Ishikawa (cell line): ENCODE data around the gene FLT1.

Experiments used
- CEBPB ChIP-seq: IDR thresholded peaks from 2 replicates; pipeline ENCODE4 v1.6.1; 2012
- CREB1 ChIP-seq: IDR thresholded peaks from 2 replicates; pipeline ENCODE4 v1.6.1; 2012; ENCODE audit warnings: low read depth
- EGR1 ChIP-seq: IDR thresholded peaks from 2 replicates; pipeline ENCODE4 v1.6.1; 2012
- EP300 ChIP-seq: IDR thresholded peaks from 2 replicates; pipeline ENCODE4 v1.6.1; 2012; ENCODE audit warnings: borderline replicate concordance
- FOXM1 ChIP-seq: IDR thresholded peaks from 2 replicates; pipeline ENCODE4 v1.6.1; 2012; ENCODE audit warnings: low read depth, borderline replicate concordance
- NFIC ChIP-seq: IDR thresholded peaks from 2 replicates; pipeline ENCODE4 v1.6.1; 2012
- RAD21 ChIP-seq: IDR thresholded peaks from 2 replicates; pipeline ENCODE4 v1.6.1; 2012; ENCODE audit warnings: low read depth
- TAF1 ChIP-seq: IDR thresholded peaks from 2 replicates; pipeline ENCODE4 v1.6.1; 2012; ENCODE audit warnings: low read depth, mild to moderate bottlenecking
- TCF12 ChIP-seq: IDR thresholded peaks from 2 replicates; pipeline ENCODE4 v1.6.1; 2012; ENCODE audit warnings: low read depth
- TEAD4 ChIP-seq: IDR thresholded peaks from 2 replicates; pipeline ENCODE4 v1.6.1; 2012
- YY1 ChIP-seq: IDR thresholded peaks from 2 replicates; pipeline ENCODE4 v1.6.1; 2012; ENCODE audit warnings: low read depth
- ZBTB7A ChIP-seq: IDR thresholded peaks from 2 replicates; pipeline ENCODE4 v1.6.1; 2012; ENCODE audit warnings: low read depth
- TF ChIP-seq, protein P1 (sequence below): IDR thresholded peaks from 2 replicates; pipeline ENCODE4 v1.6.1; 2012
- TF ChIP-seq, protein P2 (sequence below): IDR thresholded peaks from 2 replicates; pipeline ENCODE4 v1.6.1; 2012; ENCODE audit warnings: low read depth, mild to moderate bottlenecking
- TF ChIP-seq, protein P3 (sequence below): IDR thresholded peaks from 2 replicates; pipeline ENCODE4 v1.6.1; 2012

FLT1 gene

DNA sequence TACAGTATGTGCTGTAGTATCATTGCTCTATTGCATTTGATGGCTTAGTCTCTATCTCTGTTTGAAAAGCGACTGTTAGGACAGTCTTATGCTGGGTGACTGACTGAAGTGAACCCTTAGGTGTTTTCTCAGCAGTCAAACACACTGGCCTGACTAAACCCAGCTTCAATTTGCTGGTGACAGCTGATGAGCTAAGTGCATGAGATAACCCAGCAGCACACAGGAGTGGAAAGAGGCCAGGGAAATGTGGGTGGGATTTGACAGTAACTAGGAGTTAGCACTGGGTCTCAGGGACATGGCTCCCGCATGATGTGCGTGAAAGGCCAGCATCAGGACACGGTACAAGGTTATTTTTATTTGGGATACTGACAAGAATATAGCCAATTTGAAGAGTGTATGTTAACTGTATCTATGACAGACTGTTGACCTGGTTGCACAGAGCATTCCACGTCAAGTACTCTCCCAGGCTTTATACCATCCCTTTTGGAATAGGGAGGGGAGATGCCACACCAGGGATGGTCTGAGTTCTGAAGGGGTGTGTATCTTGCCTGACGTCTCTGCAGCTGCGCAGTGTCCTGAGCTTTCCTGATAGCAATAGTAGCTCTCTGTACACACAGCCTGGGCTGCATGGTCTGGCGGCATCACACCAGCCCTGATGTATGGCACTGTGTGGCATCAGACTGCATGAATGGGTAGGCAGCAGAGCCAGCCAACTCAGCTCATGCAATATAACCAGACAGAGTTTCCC, 144.8 kb downstream of the FLT1 start:
- TF ChIP-seq ZBTB7A: no peak
- TF ChIP-seq CREB1: no peak
- TF ChIP-seq, protein P1, sequence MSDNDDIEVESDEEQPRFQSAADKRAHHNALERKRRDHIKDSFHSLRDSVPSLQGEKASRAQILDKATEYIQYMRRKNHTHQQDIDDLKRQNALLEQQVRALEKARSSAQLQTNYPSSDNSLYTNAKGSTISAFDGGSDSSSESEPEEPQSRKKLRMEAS: no peak
- TF ChIP-seq FOXM1: no peak

DNA sequence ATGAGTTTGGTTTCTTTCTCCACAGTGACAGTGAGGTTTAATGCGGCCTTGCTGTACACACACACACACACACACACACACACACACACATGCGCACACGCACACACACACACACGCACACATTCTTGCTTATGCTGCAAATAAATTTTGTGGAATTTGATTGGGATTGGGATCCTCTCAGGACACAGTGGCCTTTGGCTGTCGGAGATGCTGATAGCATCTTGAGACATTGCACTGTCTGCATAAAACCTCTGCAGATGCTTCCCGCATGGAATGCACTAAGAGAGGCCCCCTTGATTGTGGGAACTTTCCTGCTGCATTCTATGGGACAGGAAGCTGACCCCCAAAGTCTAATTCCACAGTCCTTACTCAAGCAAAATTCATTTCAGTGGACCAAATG, 145.6 kb downstream of the FLT1 start:
- TF ChIP-seq NFIC: no peak
- TF ChIP-seq, protein P1: no peak
- TF ChIP-seq CREB1: no peak
- no peak for TF ChIP-seq RAD21
- no peak for TF ChIP-seq TEAD4
- TF ChIP-seq FOXM1: no peak
- no peak for TF ChIP-seq EP300
- no peak for TF ChIP-seq TAF1
- no peak for TF ChIP-seq ZBTB7A
- no peak for TF ChIP-seq TCF12

DNA sequence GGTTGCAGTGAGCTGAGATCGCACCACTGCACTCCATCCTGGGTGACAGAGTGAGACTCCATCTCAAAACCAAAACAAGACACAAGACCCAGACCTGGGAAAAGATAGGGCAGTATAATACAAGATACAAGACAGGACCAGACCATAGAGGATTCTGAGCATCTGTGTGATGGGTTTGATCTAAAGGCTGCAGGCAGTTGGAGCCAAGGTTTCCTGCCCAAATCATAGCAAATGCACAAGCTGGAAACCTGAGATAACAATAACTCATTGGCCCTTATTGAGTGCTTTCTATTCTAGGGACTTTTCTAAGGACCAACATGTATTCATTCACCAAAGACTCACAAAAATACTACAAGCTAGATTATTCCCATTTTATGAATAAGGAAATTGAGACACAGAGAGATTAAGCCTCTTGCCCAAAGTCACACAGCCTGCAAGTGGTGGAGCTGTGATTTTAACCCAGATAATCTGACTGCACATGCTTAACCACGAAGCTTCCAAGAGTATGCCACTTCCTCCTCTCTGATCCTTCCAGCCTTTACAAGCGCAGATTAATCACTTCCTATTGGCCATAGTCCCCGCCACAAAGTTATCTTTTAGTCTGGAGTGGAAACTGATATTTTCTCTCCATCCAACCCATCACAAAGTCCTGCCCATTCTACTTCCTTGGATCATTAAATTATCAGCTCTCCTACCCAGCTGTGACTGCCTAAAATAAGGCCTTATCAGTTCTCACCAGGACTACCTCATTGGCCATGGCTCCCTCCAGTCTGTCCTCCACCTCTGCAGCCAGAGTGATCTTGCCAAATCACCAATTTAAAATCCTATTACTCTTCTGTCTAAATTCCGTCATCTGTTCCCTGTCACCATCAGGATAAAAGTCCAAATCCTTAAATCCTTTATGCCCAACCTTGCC, 147.2 kb downstream of the FLT1 start:
- TF ChIP-seq TCF12 (no peak), EGR1 (no peak), CREB1 (no peak), EP300 (no peak), NFIC (no peak), TAF1 (no peak), FOXM1 (no peak), ZBTB7A (no peak), YY1 (no peak), TEAD4 (no peak), RAD21 (no peak), CEBPB (no peak)
- TF ChIP-seq, protein P2, sequence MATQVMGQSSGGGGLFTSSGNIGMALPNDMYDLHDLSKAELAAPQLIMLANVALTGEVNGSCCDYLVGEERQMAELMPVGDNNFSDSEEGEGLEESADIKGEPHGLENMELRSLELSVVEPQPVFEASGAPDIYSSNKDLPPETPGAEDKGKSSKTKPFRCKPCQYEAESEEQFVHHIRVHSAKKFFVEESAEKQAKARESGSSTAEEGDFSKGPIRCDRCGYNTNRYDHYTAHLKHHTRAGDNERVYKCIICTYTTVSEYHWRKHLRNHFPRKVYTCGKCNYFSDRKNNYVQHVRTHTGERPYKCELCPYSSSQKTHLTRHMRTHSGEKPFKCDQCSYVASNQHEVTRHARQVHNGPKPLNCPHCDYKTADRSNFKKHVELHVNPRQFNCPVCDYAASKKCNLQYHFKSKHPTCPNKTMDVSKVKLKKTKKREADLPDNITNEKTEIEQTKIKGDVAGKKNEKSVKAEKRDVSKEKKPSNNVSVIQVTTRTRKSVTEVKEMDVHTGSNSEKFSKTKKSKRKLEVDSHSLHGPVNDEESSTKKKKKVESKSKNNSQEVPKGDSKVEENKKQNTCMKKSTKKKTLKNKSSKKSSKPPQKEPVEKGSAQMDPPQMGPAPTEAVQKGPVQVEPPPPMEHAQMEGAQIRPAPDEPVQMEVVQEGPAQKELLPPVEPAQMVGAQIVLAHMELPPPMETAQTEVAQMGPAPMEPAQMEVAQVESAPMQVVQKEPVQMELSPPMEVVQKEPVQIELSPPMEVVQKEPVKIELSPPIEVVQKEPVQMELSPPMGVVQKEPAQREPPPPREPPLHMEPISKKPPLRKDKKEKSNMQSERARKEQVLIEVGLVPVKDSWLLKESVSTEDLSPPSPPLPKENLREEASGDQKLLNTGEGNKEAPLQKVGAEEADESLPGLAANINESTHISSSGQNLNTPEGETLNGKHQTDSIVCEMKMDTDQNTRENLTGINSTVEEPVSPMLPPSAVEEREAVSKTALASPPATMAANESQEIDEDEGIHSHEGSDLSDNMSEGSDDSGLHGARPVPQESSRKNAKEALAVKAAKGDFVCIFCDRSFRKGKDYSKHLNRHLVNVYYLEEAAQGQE: no peak
- TF ChIP-seq, protein P1: no peak
- TF ChIP-seq, protein P3, sequence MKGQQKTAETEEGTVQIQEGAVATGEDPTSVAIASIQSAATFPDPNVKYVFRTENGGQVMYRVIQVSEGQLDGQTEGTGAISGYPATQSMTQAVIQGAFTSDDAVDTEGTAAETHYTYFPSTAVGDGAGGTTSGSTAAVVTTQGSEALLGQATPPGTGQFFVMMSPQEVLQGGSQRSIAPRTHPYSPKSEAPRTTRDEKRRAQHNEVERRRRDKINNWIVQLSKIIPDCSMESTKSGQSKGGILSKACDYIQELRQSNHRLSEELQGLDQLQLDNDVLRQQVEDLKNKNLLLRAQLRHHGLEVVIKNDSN: no peak

DNA sequence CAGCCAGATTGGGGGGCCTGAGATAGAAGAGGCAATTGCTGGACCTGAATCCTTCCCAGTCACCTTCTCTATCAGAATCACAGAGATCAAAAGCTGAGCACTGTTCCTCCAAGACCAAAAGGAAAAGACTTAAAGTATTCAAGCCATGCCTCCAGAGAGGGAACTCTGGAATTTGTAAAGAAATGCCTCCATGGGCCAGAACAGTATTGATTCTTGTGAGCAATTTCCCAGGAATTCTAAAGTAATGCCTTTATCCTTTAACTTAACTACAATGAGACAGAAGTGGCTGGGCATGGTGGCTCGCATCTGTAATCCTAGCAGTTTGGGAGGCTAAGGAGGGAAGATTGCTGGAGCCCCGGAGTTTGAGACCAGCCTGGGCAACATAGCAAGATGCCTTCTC, 148.8 kb downstream of the FLT1 start:
- TF ChIP-seq, protein P3: no peak
- TF ChIP-seq, protein P1: no peak
- TF ChIP-seq CEBPB (no peak), RAD21 (no peak), YY1 (no peak), CREB1 (no peak), EP300 (no peak), TEAD4 (no peak), EGR1 (no peak), TAF1 (no peak), FOXM1 (no peak), TCF12 (no peak), NFIC (no peak), ZBTB7A (no peak)
- TF ChIP-seq, protein P2: no peak

DNA sequence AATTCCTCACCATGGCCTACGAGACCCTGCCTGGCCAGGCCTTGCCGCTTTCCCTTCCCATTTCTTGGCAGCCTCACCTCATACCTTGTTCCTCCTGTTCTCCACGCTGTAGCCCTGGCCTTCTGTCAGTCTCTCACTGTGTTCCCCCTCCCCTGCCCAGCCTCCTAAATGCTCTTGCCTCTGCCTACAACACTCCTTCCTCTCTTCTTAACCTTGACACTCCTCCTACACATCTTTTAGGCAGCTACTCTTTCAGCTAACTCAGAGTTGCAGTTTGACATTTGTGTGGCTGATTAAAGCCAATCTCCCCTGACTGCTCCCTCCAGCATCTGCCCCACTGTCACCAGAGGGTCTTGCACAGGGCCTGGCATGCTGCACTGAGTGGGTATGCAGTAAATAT, 150.8 kb downstream of the FLT1 start:
- TF ChIP-seq FOXM1 (no peak), TEAD4 (no peak), YY1 (no peak), EGR1 (no peak), ZBTB7A (no peak), RAD21 (no peak), TCF12 (no peak)
- TF ChIP-seq, protein P1: no peak
